Fibroblast of the conjunctiva (primary cell): ENCODE data around the gene TTYH3.

Source experiments
- DNase-seq: peaks from one replicate; pipeline ENCODE4 v3.0.0-alpha.2; 2010; ENCODE audit warnings: low read depth

The TTYH3 gene

GRCh38 chr7:2635148-2635668, 3.4 kb downstream of the TTYH3 start:
- no peak for DNase-seq

GRCh38 chr7:2635810-2636701, 4.3 kb downstream of the TTYH3 start:
- peak; percentile 47 for DNase-seq

GRCh38 chr7:2637066-2637471, 5.3 kb downstream of the TTYH3 start:
- no peak for DNase-seq

DNA sequence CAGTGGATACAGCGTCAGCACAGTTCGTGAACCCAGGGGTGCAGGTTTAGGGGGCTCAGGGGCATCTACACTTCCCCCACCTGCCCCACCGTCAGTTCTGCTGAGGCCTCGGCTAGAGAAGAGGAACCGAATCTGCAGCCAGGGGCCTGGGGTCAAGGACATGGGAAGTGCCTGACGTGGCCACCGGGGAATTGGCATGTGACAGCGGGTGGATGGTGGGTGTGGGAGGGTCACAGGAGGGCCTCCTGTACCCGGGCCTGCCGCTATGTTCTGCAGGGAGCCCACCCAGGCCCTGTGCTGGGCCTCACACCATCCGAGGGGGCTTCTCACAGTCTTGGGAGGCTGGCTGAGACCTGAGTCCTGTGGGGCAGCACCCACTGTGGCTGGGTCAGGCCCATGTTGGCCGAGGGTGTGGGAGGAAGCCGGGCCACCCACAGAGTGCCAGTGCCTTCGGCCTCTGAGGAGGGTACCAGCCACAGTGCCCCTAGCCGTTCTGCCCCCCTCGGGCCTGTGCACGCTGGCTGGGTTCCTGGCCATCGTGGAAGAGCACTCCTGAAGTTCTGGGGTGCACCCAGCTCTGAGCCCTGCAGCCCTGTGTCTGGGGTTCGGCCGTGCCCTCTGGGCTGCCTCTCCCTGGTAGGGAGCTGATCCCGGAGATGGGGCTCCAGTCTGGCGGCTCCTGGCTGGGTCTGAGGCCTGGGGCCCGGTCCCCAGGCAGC, 5.9 kb downstream of the TTYH3 start:
- no peak for DNase-seq

- DNase-seq = peak; percentile 35
Measured at GRCh38 chr7:2638224-2638991, 6.6 kb downstream of the TTYH3 start.

DNA sequence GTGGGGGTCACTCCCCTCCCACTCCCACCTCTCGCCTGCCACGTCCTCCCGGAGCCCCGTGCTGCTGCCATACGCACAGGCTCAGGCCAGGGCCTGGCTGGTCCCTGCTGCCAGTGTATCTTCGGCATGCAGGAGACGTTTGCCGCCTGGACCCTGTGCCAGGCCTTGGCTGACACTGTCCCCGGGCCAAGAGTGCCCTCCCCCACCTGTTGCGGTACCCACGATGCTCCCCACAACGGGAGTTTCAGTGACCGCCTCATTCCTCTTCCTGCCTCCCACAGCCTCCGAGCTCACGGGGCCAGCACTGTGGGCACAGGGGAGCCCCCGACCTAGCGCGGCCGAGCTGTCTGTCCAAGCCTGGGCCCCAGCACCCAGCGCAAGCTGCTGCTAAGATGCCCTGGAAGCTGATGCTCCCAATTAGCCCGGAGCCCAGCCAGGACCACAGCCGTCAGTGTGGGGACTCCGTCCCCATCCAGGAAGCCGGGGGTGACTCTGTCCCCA, 7.4 kb downstream of the TTYH3 start:
- no peak for DNase-seq

GRCh38 chr7:2639695-2640481, 8.1 kb downstream of the TTYH3 start:
- no peak for DNase-seq

GRCh38 chr7:2640482-2640830, 8.7 kb downstream of the TTYH3 start:
- no peak for DNase-seq

DNA sequence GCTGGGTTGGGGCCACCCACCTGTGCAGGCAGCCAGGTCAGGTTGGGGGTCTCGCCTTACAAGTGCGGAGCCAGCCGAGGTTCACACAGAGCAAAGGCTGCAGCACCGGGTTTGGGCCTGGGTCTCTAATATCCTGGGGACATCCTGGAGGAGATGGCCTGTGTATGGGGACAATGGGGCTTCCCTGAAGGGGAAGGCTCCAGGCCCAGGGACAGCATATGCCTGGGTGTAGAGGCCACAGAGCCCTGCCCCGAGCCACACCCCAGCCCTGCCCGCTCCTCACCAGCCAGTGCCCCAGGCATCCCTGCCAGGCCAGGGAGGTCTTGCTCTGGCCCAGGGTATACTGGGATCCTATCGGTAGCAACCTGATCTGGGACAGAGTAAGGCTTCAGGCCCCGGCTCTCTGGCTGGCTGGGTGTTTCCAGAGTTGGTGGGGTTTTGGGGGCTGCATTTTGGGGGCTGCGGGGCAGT, 9.1 kb downstream of the TTYH3 start:
- no peak for DNase-seq

DNA sequence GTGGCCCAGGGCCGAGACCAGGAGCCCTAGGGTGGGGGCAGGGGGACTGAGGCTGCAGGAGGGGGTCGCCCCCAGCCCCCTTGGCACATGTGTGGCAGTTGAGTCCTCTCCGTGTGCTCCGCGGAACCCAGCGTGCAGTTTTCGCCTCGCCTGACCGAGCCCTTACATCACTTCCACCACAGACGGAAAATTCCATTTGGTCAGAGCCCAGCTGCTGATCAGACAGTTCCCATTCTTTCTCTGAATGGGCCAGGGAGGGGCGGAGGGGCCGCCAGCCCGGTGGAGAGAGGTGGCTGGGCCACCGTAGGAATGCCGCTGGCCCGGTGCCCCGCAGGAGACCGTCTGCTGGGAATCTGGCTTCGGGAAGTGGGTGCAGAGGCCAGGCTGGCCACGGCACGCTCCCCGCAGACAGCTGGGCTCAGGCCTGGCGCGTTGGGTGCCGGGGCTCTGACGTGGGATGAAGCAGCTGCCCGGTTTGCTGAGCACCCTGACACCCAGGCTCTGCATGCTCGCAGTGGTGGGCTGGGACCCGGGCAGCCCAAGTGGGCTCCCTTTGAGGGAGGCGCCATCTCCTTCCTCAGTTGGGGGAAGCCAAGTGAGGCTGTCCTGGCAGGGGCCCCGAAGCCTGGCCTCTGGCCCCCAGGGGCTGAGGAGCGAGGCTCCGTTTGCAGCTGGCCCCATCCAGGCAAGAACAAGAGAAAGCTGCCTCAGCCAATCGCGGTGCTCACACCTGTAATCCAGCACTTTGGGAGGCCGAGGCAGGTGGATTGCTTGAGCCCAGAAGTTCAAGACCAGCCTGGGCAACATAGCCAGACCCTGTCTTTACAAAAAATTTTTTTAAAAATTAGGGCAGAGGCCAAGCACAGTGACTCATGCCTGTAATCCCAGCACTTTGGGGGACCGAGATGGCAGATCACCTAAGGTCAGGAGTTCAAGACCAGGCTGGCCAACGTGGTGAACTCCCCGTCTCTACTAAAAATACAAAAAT, 9.9 kb downstream of the TTYH3 start:
- peak; percentile 73 for DNase-seq

DNA sequence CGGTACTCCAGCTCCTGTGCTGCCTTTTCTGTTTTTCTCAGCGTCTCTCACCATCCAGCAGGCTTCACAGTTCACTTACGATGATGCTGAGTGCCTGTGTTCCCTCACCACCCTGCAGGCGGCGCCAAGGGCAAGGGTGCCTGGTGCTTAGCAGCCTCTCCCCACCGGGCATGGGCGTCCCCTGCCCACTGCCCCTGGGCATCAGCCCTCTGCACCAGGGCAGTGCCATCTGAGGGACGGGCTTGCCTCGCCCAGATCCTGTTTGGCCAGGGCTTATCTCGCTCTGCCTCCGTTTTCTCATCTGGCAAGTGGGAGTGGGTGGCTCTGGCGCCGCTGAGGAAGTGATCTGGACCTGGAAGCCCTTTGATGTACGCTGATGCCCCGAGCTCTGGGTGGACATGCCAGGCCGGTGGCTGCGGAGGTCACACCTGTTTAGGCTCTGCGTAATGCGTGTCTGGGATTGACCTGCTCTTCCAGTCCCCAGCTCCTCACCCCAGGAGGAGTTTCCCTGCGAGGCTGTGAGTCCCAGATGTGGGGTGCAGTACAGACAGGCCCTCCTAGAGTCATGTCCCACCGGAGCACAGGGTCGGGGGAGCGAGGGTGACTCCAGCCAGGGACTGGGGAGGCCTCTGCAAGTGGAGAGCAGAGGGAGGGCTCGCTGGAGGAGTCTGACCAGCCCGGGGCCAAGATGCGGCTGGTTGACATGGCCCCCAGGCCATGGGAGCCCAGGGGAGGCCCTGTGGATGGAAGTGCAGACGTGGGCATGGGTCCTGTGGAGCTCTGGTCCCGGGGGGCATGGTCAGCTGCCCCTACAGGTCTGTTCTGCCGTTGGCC, 11.8 kb downstream of the TTYH3 start:
- DNase-seq = no peak

DNA sequence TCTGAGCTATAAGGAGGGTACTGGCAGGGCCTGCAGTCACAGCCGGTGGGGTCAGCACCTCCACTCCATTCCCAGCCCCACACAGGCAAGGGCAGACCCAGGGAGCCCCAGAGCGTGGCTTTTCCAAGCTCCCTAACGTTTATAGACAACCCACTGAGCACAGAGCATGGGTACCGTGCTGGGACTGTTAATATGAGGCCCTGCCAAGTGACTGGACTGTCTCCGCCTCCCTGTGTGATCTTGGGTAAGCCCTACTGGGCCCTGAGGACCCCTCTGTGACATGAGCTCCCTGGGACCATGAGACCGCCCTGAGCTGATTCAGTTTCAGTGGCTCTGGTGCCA, 12.4 kb downstream of the TTYH3 start:
- DNase-seq = no peak

DNA sequence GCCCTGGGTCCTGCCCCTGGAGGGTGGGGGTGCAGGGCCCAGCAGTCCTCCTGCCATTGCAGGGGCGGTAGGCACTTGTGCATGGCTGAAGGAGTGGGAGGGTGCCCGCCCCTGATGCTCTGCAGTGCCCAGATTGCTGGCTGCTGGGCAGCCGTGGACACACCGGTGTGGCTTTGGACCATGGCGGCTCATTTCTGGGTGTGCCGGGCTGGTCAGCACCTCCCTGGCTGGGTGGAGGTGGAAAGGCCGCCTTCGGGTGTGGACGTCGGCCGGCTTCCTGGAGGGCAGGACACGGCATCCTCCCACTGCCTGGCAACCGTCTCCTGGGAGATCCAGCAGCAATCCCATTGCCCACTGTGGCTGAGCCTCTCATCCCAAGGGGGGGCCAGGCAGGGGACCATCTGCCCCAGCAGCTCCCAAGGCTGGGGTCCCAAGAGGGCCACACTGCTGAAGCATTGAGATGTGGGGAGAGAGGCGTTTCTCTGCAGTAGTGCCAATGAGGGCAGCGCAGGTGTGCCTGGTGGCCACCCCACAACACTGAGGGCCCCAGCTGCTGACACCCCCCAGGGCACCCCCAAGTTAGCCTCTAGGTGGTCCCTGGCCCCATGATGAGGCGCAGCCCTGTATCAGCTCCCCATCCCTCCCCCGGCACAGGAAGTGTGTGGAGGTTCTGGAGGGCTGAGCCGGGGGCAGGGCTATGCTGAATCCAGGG, 12.9 kb downstream of the TTYH3 start:
- no peak for DNase-seq

- no peak for DNase-seq
Measured at GRCh38 chr7:2645274-2645868, 13.6 kb downstream of the TTYH3 start.

DNA sequence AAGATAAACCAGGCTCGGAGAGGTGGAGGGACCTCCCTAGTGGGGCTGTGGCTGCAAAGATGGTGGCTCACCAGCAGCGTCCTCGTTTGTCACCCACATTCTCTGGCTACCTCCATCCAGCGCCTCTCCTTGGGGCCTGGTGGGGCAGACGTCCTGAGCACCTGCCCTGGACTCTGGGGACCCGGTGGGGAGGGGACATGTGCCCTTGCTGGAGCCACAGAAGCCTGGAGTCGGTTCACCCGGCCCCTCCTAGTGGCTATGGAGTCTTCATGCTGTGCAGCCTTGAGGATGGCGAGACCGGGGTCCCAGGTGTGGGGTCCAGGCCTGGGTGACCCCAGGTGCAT, 14.5 kb downstream of the TTYH3 start:
- no peak for DNase-seq

DNA sequence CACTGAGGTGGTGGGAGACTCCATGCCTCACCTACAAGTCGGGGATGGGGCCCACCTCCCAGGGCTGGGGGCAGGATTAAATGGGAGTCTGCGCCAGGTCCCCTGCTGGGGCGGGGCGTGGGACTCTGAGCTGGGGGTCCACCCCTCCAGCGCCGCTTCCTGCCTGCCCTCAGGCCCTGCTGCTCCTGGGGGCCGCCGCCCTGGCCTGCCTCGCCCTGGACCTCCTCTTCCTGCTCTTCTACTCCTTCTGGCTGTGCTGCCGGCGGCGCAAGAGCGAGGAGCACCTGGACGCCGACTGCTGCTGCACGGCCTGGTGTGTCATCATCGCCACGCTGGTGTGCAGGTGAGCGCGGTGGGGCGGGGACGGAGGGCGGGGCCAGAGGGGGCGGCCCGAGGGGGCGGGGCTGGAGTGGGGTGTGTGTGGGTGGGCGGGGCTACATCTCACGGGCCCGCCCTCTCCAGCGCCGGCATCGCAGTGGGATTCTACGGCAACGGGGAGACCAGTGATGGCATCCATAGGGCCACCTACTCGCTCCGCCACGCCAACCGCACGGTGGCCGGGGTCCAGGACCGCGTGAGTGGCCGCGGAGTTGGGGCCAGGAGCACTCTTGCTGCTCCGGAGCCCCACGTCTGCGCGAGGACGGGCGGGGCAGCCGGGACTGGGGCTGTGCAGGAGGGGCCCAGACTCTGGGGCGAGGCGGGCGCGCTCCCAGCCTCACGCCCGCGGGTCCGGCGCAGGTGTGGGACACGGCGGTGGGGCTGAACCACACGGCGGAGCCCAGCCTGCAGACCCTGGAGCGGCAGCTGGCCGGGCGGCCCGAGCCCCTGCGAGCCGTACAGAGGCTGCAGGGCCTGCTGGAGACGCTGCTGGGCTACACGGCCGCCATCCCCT, 15.1 kb downstream of the TTYH3 start:
- DNase-seq = no peak

DNA sequence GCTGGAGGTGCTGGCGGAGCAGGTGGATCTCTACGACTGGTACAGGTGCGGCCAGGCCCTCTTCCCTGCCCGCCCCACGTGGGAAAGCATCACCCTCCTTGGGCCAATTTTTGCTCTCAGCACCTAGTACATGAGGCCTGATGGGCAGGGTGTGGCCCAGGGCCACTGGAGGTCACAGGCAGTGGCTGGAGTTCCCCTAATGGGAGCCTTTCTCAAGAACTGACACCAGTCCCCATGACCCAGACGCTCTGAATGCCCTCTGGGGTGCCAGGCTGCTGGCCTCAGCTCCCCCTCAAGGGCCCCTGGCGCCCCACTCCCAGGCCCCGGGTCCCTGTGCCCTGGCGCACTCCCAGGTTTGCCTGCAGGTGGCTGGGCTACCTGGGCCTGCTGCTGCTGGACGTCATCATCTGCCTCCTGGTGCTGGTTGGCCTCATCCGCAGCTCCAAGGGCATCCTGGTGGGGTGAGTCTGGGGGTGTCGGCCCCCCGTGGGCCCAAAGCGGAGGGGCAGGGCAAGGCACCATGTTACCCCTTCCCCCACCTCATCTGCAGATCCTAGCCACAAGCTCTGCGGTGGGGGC, 15.9 kb downstream of the TTYH3 start:
- no peak for DNase-seq
